IMR-90 (cell line): Measurements from ENCODE around the gene SNAP25.

ENCODE experiments used
- CEBPB ChIP-seq: IDR thresholded peaks from 2 replicates; pipeline ENCODE4 v1.6.1; 2012; ENCODE audit warnings: low read depth, low read length, improper control_type of control experiment
- CHD1 ChIP-seq: IDR thresholded peaks from 2 replicates; pipeline ENCODE4 v1.6.1; 2012; ENCODE audit warnings: low read depth, low read length, improper control_type of control experiment
- POLR2A ChIP-seq: IDR thresholded peaks from 2 replicates; pipeline ENCODE4 v1.6.1; 2012; ENCODE audit warnings: mild to moderate bottlenecking, low read depth, low read length
- RCOR1 ChIP-seq: IDR thresholded peaks from 2 replicates; pipeline ENCODE4 v1.6.1; 2012; ENCODE audit warnings: mild to moderate bottlenecking, low read length, improper control_type of control experiment; ENCODE audit not compliant: insufficient replicate concordance
- SMC3 ChIP-seq: fragments of 150-350 bp; IDR thresholded peaks from 2 replicates; pipeline ENCODE4 v1.6.1; 2016; ENCODE audit warnings: low read depth, mild to moderate bottlenecking, antibody characterized with exemption, low read length, moderate library complexity
- TF ChIP-seq, protein P1 (sequence below): conservative IDR thresholded peaks from 2 replicates; pipeline ENCODE4 v1.5.1; 2012; ENCODE audit warnings: mild to moderate bottlenecking, low read depth, low read length, improper control_type of control experiment

DNA sequence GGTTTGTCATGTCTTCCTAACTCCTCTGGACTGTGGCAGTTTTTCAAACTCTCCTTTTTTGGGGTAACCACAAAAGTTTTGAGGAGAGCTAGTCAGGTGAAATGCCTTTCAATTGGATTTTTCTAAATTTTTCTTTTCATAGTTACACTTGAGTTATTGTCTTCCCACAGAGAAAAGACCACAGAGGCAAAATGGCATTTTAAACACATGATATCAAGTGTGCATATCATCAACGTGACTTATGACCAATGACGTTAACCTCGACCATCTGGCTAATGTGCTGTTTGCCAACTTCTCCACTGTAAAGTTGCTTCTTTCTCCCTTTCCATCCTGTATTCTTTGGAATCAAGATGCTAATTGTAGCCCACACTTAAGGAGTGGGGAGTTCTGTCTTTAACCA, 41.3 kb upstream of the SNAP25 start:
- TF ChIP-seq CHD1, result no peak
- TF ChIP-seq, protein P1, sequence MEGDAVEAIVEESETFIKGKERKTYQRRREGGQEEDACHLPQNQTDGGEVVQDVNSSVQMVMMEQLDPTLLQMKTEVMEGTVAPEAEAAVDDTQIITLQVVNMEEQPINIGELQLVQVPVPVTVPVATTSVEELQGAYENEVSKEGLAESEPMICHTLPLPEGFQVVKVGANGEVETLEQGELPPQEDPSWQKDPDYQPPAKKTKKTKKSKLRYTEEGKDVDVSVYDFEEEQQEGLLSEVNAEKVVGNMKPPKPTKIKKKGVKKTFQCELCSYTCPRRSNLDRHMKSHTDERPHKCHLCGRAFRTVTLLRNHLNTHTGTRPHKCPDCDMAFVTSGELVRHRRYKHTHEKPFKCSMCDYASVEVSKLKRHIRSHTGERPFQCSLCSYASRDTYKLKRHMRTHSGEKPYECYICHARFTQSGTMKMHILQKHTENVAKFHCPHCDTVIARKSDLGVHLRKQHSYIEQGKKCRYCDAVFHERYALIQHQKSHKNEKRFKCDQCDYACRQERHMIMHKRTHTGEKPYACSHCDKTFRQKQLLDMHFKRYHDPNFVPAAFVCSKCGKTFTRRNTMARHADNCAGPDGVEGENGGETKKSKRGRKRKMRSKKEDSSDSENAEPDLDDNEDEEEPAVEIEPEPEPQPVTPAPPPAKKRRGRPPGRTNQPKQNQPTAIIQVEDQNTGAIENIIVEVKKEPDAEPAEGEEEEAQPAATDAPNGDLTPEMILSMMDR, result no peak
- no peak for TF ChIP-seq POLR2A
- TF ChIP-seq CEBPB, result no peak
- no peak for TF ChIP-seq RCOR1
- TF ChIP-seq SMC3, result no peak
